Measurements from ENCODE around the gene LRBA. TPM values are rescaled to one million over a fixed set of nuclear protein-coding genes. Genes with fewer than 3 reads are reported as not detected.

The LRBA gene
- total RNA-seq, 1 donor from 2014 or later = 66.2 TPM

GRCh38 chr4:150371869-150372268 lies 643.2 kb downstream of the LRBA start:
- Mint-ChIP-seq H3K4me3 (no peak overlapping the region), H3K27me3 (ENCODE audit: low read depth) (no peaks in the 10 kb centered on the region), H3K36me3 (peaks cover 16% of the 10 kb centered on the region), H3K4me1 (peaks cover 25% of the 10 kb centered on the region), H3K9me3 (peaks cover 12% of the 10 kb centered on the region), H3K27ac (no peak overlapping the region)
- no peak for TF ChIP-seq CTCF (IDR thresholded peaks at IDR 0.05; ENCODE audit: unreplicated experiment)
- DNase-seq (ENCODE audit: low spot score in 2 of 2, unreplicated experiment in 2 of 2) = no peak

GRCh38 chr4:150369434-150370380 lies 645.4 kb downstream of the LRBA start:
- Mint-ChIP-seq H3K9me3 (peaks cover 7% of the 10 kb centered on the region), H3K4me3 (no peak overlapping the region), H3K4me1 (peaks cover 33% of the 10 kb centered on the region), H3K27me3 (ENCODE audit: low read depth) (no peaks in the 10 kb centered on the region), H3K27ac (no peak overlapping the region), H3K36me3 (peaks cover 7% of the 10 kb centered on the region)
- no peak for TF ChIP-seq CTCF (IDR thresholded peaks at IDR 0.05; ENCODE audit: unreplicated experiment)
- DNase-seq (ENCODE audit: low spot score in 2 of 2, unreplicated experiment in 2 of 2) = no peak

GRCh38 chr4:150368667-150369066 lies 646.4 kb downstream of the LRBA start:
- Mint-ChIP-seq H3K36me3 (peaks cover 4% of the 10 kb centered on the region), H3K9me3 (peaks cover 7% of the 10 kb centered on the region), H3K4me3 (no peak overlapping the region), H3K4me1 (peaks cover 40% of the 10 kb centered on the region), H3K27ac (peak overlapping the region; percentile 37), H3K27me3 (ENCODE audit: low read depth) (no peaks in the 10 kb centered on the region)
- no peak for DNase-seq (ENCODE audit: low spot score in 2 of 2, unreplicated experiment in 2 of 2)
- TF ChIP-seq CTCF (IDR thresholded peaks at IDR 0.05; ENCODE audit: unreplicated experiment) = no peak

- peaks cover 46% of the 10 kb centered on the region for H3K4me1 Mint-ChIP-seq
- no peaks in the 10 kb centered on the region for H3K36me3 Mint-ChIP-seq
- no peak for TF ChIP-seq CTCF (IDR thresholded peaks at IDR 0.05; ENCODE audit: unreplicated experiment)
- H3K9me3 Mint-ChIP-seq = no peaks in the 10 kb centered on the region
- DNase-seq (ENCODE audit: low spot score in 2 of 2, unreplicated experiment in 2 of 2) = no peak
- H3K4me3 Mint-ChIP-seq = no peak overlapping the region
- H3K27ac Mint-ChIP-seq = no peak overlapping the region
- H3K27me3 Mint-ChIP-seq (ENCODE audit: low read depth) = no peaks in the 10 kb centered on the region
Observed at GRCh38 chr4:150367326-150367725, 647.8 kb downstream of the LRBA start.

GRCh38 chr4:150366487-150366999 lies 648.5 kb downstream of the LRBA start:
- Mint-ChIP-seq H3K27me3 (ENCODE audit: low read depth) (no peaks in the 10 kb centered on the region), H3K27ac (peak overlapping the region; percentile 68), H3K4me1 (peaks cover 50% of the 10 kb centered on the region), H3K36me3 (no peaks in the 10 kb centered on the region), H3K9me3 (no peaks in the 10 kb centered on the region), H3K4me3 (no peak overlapping the region)
- no peak for TF ChIP-seq CTCF (IDR thresholded peaks at IDR 0.05; ENCODE audit: unreplicated experiment)
- DNase-seq (ENCODE audit: low spot score in 2 of 2, unreplicated experiment in 2 of 2) = no peak
